GM12874 (cell line): ENCODE data around the gene TXLNA.
A peak's percentile ranks its signal among the peaks of the same experiment; 100 is the strongest.

Experiments
- CTCF ChIP-seq: IDR thresholded peaks from 2 replicates; pipeline ENCODE4 v1.5.1; 2011; ENCODE audit warnings: low read depth, mild to moderate bottlenecking, control low read depth, low read length, moderate library complexity; ENCODE audit not compliant: insufficient read depth

TXLNA gene

GRCh38 chr1:32199043-32199716 lies 19.7 kb downstream of the TXLNA start:
- TF ChIP-seq CTCF = no peak

DNA sequence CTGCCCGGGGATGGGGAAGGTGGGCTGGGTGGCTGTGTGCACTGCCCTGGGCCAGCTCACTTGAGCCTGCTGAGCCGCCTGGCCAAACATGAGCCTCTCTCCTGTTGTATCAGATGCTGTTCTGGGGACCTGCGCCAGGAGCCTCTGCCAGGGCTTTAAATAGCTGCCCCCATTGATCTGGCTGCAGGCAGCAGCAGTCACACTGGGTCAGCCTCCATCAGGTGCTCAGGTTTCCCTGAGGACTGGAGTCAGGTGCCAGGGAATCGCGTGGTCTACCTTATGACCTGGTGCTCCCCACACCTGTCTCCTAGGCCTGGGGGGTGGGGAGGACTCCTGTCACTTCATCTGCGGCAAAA lies 20.2 kb downstream of the TXLNA start:
- TF ChIP-seq CTCF = no peak

DNA sequence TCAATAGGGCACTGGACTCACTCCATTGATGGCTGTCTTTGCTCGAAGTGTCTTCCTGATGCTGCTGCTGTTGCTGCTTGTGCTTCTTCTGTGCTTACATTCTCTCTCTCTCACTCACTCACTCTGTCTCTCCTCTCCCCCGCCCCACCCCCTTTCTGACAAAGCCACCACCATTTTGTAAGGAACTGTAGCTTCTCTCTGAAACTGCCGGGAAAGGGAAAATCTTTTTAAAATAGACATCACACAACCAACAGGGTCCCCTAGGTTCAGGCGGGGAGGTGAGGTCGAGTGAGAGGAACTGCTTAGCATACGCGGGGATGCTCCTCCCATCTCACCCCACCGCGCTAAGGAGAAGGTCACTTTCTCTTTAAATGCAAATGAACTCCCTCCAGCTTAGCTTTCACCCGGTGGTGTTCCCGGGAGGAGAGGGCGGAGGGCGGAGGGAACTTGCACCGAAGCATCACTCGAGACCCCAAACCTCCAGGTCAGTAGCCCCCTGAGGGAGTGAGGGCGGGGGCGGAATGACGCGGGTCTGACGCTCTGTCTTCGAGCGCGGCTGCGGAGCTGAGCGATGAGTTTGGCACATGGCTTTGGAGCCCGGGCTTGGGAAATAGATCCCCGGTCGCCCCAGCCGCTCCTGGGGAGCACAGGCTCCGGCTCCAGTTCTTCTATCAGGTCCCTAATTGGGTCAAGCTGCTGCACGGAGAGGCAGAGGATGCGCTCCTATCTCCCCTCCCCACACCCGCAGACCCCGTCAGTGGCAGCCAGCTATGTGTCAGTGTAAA lies 20.9 kb downstream of the TXLNA start, which contains the start of gene CCDC28B:
CCDC28B (plus strand) TSS at position 370 of the 785 bp plus-strand sequence. CDS start 1,341 bp downstream, outside the sequence.
- TF ChIP-seq CTCF = no peak

- peak; percentile 33 for TF ChIP-seq CTCF
Measured at GRCh38 chr1:32201011-32201855, 21.8 kb downstream of the TXLNA start.

GRCh38 chr1:32204943-32205361 lies 25.5 kb downstream of the TXLNA start:
- no peak for TF ChIP-seq CTCF

DNA sequence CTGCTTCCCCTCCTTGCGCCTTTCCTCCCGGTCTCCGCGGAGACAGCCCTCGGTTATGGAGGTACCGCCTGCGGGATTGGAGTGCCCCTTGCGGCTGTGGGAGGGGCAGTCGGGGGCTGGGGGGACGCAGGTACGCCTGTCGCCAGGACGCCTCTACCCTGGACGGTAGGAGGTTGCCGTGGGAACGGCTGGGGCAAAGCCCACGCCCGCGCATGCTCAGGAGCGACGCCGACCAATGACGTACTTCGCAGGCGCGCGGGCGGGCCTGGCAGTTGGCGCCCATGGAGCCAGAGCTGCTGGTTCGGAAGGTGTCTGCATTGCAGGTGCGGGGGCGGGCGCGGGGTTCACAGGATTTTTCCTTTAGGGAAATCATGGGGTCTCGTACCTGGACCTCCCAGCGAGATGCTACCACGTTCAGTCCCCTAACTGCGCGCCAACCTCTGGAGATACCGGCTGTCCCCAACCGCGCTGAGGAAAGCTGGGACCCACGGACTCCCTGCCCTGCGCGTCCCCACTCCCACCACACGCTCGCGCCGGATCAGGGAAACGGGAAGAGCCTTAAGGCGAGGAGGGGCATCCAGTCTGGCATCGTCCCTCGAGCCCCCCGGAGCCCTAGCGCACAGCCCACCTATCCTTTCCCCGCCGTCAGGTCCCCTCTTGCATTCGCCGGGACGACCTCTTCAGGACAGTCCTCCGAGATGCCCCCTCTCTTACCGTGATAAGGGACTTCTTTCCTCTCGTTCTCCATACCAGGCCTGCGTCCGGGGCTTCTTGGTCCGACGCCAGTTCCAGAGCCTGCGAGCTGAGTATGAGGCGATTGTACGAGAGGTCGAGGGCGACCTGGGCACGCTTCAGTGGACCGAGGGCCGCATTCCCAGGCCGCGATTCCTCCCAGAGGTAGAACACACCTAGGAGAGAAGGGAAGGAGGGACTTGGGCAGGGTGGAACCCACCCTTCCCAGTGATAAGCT lies 26.2 kb downstream of the TXLNA start, which contains the start of gene IQCC:
IQCC (plus strand) TSS at position 271 of the 970 bp plus-strand sequence; CDS start at position 282, 11 bp downstream.
- no peak for TF ChIP-seq CTCF
